GM19351 (cell line): ENCODE measurements around the gene KIF18A.
"Not testable (repeated sequence)": the region's sequence is repeated elsewhere in the genome, so short reads cannot be mapped to it uniquely, and the experiment has no call there.

Source experiments
- ATAC-seq: cut with Tn5 transposase; IDR thresholded peaks from one replicate; pipeline ENCODE4 v1.9.1; 2021; ENCODE audit warnings: mild to moderate bottlenecking, moderate library complexity; ENCODE audit not compliant: unreplicated experiment

KIF18A gene

DNA sequence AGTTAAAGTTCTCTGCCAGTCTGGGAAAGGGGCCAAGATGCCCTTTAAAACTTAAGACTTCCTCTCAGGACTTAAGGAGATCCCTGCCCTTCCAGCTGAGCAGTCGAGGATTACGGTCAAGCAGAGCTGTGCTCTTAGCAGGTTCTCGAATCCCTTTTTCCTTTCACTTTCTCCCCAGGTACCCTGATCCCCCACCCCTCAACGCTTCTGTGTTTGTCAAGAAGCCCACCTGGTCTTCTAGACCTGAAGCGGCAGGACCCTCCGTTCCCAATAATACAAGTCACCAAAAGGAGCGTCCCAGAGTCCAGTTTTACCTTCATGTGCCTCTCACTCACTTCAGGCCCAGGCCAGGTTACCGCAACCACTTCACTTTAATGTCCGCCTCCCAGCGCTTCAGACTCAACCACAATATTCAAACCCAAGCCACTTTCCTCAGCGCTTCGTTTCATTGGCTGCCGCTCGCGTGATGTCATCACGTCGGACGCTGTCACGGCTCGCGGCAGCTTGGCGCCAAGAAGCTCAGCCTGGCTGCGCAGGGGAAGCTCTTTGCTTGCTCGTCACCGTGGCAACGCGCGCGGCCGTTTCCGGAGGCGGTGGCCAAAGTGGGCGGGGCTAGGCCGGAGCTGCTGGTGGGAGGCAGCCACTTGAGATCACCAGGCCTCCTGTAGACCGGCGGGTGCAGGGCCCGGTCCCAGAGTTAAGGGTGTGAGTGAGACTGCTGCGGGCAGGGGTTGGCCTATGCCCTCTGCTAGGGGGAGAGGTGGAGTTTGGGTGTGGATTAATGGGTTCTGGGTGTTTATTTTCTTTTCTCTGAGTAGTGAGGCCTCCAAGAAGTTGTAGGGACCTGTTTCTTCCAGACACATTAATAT lies at the start of gene KIF18A, which contains the start of gene METTL15:
Gene KIF18A (minus strand): TSS at position 407 of the 869 bp plus-strand sequence. CDS start 10,209 bp downstream, outside the sequence.
Gene METTL15 (plus strand): TSS at position 639 of the 869 bp plus-strand sequence. CDS start 4,947 bp downstream, outside the sequence.
- ATAC-seq = peak; percentile 88

DNA sequence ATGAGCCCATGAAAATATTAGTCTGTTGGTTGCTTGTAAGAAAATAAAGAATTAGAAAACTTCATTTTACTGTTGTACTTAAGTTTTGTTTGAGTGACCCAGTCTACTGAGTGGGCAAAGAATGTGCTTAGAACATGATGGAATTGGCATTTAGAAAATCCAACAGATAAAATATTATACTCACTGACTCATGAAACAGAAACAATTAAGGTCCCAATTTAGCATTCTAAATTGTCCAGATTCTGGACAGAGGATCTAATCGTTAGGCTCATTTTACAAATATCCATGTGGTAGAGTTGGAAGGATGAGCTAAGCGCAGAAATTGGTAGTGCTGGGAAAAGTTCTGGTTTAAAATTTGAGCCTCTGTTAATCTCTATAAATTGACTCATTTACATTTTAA lies 45.6 kb upstream of the KIF18A start:
- no peak for ATAC-seq

DNA sequence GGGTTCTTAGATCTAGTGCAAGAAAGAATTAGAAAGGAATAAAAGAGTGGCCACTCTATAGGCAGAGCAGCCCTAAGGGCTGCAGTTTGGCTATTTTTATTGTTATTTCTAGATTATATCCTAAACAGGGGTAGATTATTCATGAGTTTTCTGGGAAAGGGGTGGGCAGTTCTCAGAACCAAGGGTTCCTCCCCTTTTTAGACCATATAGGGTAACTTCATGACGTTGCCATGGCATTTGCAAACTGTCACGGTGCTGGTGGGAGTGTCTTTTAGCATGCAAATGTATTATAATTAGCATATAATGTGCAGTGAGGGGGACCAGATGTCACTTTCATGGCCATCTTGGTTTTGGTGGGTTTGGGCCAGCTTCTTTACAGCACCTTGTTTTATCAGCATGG lies 44.8 kb upstream of the KIF18A start:
- no peak for ATAC-seq

DNA sequence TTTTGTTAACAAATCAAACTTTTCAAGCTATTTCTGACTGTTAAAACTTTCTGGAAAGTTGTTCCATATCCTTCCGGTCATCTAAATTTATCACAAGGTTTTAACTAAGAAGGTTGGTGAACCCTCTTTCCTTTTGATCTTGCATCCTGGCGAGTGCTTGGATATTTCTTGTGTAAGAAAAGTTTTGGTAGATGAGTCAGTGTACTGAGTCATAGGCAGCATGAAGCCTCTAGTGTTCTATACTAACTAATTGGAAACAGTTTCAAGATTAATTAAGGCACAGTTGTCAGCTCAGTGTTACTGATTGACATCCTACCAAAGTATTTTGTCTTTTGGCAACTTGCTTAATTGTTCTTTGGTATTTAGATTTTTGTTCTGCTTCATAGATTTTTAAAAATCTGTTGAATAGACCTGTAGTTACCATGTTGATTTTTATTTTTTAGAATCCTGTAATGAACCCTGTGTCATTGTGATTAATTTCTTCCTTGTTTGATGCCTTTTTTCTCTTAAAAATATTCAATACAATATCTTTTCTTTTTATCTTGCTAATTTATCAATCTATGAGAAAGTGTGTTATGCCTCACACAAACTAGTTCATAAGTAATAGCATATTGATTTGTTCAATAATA lies 38.3 kb upstream of the KIF18A start:
- no peak for ATAC-seq

DNA sequence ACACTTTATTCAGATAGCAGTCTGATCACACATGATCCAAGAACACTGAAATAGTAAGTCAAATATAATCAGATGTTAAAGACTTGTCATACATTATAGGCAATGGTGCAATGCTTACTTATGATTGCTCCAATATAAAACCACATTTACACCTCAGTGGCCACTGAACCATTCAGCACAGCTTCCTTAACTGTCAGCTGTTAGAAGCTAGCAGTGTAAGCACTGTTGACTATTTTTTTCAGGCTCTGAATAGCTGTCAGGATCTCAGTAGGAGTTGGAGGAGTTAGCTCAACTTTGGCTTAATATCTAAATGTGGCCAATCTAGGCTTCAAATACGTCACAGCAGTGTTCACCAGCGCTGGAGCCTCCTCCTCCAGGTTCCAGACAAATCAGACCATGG lies 36.9 kb upstream of the KIF18A start:
- no peak for ATAC-seq

DNA sequence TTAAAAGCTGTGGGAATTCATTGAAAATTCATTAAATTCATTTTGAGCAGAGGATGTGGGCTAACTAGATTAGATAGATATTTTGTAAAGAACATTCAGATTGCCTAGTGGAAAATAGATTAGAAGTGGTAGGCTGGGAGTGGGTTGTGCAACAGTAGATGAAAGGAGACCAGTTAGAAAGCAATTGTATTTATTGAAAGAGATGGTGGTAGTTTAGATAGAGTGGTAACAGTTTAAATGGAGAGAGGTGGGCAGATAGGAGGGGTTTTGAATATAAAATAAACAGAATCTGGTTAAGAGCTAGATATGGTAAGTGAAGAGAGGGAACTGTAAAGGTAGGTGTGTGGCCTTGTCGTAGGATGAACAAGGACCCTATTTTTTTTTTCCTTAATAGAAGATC lies 34.8 kb upstream of the KIF18A start:
- ATAC-seq = no peak

DNA sequence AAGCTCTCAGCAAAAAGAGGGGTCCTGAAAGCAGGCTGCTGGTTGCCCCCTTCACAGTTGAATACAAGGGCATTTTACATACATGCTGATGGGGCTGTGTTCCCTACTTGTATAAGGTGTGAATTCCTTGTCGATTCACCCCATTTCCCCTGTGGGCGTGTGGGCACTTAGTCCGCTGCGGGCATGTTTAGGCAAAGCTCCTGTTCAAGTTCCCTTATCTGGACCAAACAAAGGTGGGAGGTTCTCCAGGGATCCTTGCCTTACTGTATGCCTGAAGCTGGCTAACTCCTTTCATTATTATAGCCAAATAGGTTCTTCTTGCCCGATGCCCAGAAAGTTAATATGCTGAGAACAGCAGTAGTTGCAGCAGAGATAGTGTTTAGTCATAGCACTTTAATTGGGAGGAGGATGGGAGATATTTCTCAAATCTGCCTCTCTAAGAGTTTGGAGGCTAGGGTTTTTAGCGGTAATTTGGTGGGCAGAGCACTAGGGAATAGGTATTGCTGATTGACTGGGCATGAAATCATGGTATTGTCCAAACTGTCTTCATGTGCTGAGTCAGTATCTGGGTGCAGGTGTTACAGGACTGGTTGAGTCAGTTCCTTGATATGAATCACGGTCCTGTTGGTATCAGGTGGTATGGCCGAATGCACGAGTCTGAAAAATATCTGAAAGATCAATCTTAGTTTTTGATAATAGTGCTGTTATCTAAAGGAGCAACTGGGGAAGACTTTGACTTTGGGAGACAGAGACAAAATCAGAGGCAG lies 32.9 kb upstream of the KIF18A start:
- ATAC-seq = no peak

DNA sequence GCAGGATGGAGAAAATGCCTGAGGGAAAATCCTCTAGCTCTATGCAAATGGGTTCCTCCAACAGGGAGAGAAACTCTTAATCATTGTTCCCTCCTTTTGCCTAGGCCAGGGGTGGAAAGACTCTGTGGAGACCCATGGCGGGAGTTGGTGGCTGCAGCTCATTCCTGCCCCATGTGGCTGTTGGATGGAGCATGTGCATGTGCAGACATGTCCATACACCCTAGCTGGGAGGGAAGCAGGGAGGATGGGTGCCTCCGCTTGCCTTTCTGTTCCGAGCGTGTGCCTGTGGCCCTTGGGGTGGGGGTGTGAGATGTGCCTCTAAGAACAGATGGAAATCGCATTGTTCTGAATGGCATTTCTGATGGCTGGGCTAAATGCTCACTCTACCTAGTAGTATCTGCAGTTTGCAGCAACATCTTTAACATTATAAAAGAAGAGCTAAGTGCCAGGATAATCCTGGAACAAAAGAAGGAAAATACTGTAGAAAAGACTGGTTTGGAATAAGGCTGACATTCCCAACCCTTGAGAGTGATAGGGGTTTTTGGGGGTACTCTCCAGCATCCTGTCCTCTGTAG lies 32.0 kb upstream of the KIF18A start:
- no peak for ATAC-seq

DNA sequence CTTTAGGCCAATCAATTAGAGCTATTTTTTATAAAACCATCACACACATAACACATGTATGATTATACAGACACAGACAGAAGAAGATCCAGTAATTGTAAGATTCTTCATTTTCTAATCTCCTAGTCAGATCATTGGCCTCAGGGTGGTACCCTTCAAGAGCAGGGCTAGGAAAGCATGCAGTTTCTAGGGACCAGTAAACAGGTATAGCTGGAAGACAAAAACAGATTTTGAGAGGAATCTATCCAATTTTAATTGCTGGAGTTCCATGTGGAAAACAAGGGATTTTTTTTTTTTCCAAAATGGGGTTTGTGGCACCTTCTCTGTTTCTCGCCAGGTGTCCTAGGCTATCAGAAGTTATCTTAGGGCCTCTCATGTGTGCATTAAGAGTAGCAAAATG lies 29.9 kb upstream of the KIF18A start:
- no peak for ATAC-seq

DNA sequence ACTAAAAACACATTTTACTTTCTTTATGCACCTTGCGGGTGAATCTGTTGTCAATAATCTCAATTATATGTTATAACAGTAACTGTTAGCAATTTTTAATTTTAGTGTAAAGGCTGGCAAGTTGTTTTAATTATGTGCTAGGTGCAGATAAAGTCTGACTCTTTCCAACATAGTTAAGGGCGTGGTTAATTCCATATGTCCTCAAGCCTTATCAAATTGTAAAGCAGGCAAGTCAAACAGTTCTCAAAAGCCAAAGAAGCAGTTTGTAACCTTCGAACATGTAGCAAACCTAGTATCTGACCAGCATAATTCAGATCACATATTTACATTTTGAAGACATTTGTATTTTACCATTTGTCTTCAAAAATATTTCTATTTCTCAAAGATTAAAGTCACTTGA lies 29.4 kb upstream of the KIF18A start:
- no peak for ATAC-seq

DNA sequence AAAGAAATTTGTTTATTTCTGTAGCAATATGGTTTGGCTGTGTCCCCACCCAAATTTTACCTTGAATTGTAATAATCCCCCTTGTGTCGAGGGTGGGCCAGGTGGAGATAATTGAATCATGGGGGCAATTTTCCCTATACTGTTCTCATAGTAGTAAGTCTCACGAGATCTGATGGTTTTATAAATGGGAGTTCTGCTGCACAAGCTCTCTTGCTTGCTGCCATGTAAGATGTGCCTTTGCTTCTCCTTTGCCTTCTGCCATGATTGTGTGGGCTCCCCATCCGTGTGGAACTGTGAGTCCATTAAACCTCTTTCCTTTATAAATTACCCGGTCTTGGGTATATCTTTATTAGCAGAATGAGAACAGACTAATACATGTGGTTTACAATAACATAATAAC lies 28.2 kb upstream of the KIF18A start:
- ATAC-seq = not testable (repeated sequence)

DNA sequence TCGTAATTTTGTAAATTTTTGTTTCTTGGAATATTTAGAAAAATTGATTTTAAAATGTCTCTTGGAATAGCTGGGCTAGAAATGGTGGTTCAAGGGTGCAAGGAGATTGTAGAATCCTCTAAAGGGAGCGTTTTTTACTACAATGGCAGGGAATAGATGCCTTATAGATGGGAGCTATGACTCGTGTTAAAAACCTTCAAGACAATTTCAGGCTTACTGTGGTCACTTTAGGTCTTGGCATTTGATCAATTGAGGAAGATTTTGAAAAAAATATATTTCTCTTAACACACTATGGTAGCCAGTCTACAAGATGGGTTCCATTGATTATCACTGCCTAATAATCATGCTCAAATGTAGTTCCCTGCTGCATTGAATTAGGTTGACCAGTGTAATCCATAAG lies 25.2 kb upstream of the KIF18A start:
- no peak for ATAC-seq

DNA sequence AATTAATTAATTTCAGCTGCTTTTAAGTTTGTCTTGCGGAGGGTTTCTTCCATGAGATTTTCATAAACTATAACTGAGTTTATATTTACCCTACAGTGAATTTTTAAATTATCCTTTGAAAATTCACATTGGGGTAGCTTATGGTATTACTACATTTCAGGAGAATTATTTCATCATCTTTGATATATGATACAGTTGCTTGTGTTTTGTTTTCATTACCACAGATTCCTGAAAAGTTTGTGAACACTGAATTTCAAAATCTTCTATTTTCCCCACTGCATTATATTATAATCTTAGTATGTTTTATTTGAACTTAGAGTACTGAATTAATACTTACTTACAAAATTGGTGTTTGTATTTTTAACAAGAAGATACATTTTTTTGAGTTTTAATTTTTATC lies 24.6 kb upstream of the KIF18A start:
- ATAC-seq = no peak

DNA sequence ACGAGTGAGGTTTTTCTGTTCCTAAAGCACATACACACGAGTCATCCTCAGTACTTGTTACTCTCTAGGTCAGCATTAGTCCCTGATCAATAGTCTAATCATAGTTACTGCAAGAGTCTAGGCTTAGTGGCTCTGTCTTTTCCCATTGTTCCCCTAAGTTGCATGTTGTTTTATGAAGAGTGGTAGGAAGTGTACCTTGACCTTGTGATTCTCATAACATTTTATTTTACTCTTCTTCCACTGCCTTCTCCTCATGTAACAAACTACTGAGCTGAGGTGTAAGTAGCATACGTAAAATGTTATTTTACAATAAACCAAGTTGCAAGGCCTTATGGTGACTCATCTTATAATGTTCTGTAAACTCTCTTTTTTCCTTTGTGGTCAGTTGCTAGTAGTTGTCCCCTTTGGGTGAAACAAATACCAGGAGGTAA lies 15.2 kb upstream of the KIF18A start:
- ATAC-seq = no peak

DNA sequence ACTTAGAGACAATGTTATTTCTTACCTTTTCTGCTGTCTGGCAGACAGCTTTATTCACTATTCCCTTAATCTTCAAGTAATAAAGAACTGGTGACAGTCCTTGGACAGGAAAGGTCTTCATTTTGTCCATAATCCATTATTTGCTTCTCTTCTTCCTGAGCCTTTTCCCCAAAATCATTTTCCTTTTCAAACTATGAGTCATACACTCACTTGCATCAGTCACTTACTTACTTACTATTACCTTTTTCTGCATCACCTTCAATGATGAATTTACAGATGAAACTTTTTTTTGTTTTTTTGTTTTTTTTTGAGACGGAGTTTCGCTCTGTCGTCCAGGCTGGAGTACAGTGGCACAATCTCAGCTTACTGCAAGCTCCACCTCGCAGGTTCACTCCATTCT lies 9.8 kb upstream of the KIF18A start:
- no peak for ATAC-seq

DNA sequence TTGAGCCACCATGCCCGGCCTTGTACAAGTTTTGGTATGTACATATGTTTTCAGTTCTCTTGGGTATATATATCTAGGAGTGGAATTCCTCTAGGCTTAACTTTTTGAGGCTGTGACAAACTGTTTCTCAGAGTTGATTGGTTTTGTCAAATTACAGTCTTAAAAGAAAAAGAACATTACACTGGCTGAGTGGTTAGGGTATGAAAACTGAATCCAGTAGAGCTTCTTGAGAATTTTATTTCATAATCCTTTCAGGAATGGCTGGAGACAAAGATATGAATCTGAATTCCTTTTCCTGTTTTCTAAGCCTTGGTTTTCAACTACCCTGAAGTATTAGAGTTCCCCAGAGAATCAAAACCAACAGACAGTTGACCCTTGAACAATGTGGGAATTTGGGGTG lies 6.8 kb upstream of the KIF18A start:
- ATAC-seq = no peak

DNA sequence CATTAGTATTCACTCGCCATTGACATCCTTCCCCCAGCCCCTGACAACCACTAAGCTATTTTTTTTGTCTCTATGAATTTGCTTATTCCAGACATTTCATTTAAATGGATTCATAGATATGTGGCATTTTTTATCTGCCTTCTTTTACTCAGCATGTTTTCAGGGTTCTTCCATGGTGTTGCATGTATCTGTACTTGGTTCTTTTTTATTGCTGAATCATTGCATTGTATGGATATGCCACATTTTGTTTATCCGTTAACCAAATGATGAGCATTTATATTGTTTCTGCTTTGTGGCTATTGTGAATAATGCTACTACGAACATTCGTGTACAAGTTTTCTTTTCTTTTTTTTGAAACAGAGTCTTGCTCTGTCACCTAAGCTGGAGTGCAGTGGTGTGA lies 6.2 kb upstream of the KIF18A start:
- no peak for ATAC-seq

DNA sequence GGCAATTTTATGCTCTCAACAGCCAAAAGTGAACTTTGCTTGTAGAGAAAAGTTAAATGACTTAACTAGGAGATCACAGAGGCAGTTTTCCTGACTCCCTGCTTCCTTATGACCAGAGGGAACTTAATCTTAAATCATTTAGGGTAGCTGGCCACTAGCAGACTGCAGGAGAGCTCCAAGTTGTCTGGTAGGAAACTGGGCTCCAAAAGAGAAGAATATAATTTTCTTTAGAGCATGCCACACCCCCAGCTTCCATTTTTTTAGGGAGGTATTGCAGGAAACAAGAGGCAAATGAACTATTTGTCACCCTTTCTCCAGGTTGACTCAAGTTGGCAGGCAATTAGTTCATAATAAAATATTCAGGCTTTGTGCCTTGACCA lies 2.9 kb upstream of the KIF18A start:
- ATAC-seq = no peak

DNA sequence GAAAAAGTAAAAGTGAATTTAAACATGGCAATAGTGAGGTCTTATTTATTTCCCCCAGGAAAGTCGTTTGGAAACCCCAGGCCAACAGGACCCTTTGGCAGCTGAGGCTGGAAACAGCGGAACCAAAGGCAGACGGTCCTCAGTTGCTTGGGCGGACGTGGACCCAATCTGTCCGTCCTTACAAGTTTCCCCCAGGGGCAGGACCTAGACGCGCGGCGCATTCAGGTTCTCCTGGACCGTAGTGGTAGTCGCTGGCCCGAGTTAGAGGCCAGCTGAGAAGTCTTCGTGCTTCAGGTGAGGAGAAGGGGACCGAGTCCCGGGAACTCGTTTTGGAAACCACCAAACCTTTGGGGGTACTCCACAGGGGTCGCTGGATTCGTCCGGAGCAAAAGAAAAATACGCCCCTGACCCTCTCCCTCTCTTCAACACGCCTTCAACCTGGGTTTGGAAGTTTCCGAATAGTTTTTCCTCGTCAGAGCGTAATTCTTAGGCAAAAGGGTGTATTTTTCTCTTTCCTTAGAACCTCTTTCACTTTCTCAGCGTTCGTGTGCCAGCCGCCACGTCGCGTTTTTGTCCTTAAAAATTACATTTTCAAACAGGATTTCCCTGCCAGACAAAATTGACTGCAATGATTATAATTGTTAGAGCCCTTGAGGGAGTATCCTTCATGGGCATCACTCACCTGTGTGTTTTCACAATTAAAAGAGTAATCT lies 2.3 kb upstream of the KIF18A start:
- peak; percentile 38 for ATAC-seq

DNA sequence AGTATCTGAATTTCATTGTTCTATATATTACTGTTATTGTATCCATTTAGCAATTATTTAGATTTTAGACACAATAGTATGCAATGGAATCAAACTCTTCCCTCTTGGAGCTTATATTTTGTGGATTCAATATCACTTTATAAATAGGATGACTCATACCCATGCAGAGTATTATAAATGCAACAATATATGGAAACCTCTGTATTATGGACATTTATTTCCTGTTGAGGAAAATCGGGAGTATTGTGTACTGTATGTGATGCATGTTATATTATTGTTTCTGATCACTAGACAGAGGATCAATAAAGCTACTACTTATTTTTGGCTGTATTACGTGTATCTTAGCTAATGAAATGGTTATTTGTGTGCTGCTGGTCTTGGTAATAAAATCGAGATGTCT lies 1.0 kb upstream of the KIF18A start:
- no peak for ATAC-seq
